AG10803 (cell line): Measurements from ENCODE around the gene CEBPE.

ENCODE experiments used
- DNase-seq: peaks from one replicate; pipeline ENCODE4 v3.0.0; 2010; ENCODE audit warnings: low read depth
- H3K4me3 ChIP-seq: 2 replicates; pipeline ENCODE4 v1.5.1; 2011; ENCODE audit warnings: mild to moderate bottlenecking, low read length, control low read depth
- CTCF ChIP-seq: conservative IDR thresholded peaks from 2 replicates; pipeline ENCODE4 v1.5.1; 2011; ENCODE audit warnings: mild to moderate bottlenecking, low read length, control low read depth, inconsistent platforms

Gene CEBPE

GRCh38 chr14:23118506-23119362 lies at the start of gene CEBPE:
CEBPE (minus strand) TSS chr14:23119255; CDS start chr14:23119091, 164 bp downstream.
- no peak for DNase-seq
- H3K4me3 ChIP-seq, result no peak within 1 kb of the TSS
- no peak for TF ChIP-seq CTCF

GRCh38 chr14:23168246-23168645 lies 49.2 kb upstream of the CEBPE start:
- DNase-seq, result no peak
- H3K4me3 ChIP-seq, result no peak overlapping the region
- TF ChIP-seq CTCF, result no peak

- DNase-seq, result no peak
Observed at GRCh38 chr14:23167116-23167847, 48.2 kb upstream of the CEBPE start.

GRCh38 chr14:23164949-23165348 lies 45.9 kb upstream of the CEBPE start:
- DNase-seq, result no peak
- no peak for TF ChIP-seq CTCF
- no peak overlapping the region for H3K4me3 ChIP-seq

More at GRCh38 chr14:23167116-23167847, 48.2 kb upstream of the CEBPE start:
- no peak overlapping the region for H3K4me3 ChIP-seq
- no peak for TF ChIP-seq CTCF

GRCh38 chr14:23164250-23164649 lies 45.2 kb upstream of the CEBPE start:
- no peak for TF ChIP-seq CTCF
- DNase-seq, result no peak
- H3K4me3 ChIP-seq, result no peak overlapping the region

- DNase-seq, result no peak
- no peak overlapping the region for H3K4me3 ChIP-seq
- TF ChIP-seq CTCF, result no peak
Observed at GRCh38 chr14:23163830-23164229, 44.8 kb upstream of the CEBPE start.
